Left lung (tissue), 10 donors: Measurements from ENCODE around the gene ANK3. TPM values are rescaled to one million over a fixed set of nuclear protein-coding genes. Genes with fewer than 3 reads are reported as not detected.
A peak's percentile ranks its signal among the peaks of the same experiment; 100 is the strongest.

Experiments used
- ATAC-seq: fragments of 200-7000 bp; cut with Tn5 transposase; one replicate; pipeline ENCODE4 v1.9.1; 2020; ENCODE audit warnings: moderate library complexity
- DNase-seq, 4 donors: peaks; one replicate each; pipeline ENCODE4 v3.0.0-alpha.2; 2013 to 2020
- H3K27ac ChIP-seq, 2 donors: fragments of 200-600 bp; sonication (generic) in 1 of 2; one replicate each; pipeline versions ENCODE4 v1.5.0 to v1.8.0; 2020 to 2021
- H3K27me3 ChIP-seq, 2 donors: fragments of 200-600 bp; sonication (generic) in 1 of 2; one replicate each; pipeline versions ENCODE4 v1.5.0 to v1.8.0; 2020 to 2021
- H3K36me3 ChIP-seq, 2 donors: fragments of 200-600 bp; sonication (generic) in 1 of 2; one replicate each; pipeline versions ENCODE4 v1.5.0 to v1.8.0; 2020 to 2021
- H3K4me1 ChIP-seq, 2 donors: fragments of 200-600 bp; one replicate each; pipeline ENCODE4 v1.8.0; 2021
- H3K4me3 ChIP-seq, 2 donors: fragments of 200-600 bp; sonication (generic) in 1 of 2; one replicate each; pipeline versions ENCODE4 v1.5.0 to v1.8.0; 2020 to 2021; ENCODE audit warnings: mild to moderate bottlenecking in 1 of 2
- H3K9me3 ChIP-seq, 2 donors: fragments of 200-600 bp; sonication (generic) in 1 of 2; one replicate each; pipeline versions ENCODE4 v1.5.0 to v1.8.0; 2020 to 2021
- intact Hi-C, 2 donors: fragments of 100-400 bp; cut with DNase I; formaldehyde crosslinking; loops; one replicate each; pipeline versions ENCODE4 v1.11.2 to v1.14.2; 2022
- polyA plus RNA-seq, 6 donors: library from polyadenylated mRNA; unstranded; fragments of 120-200 nt; gene quantifications; one replicate each; pipeline ENCODE4 v1.2.1, GENCODE V29; 2013; ENCODE audit not compliant: insufficient read length in 6 of 6
- total RNA-seq, 2 donors: library from RNA; stranded (reverse); fragmentation: NEBNext Ultra II Directional; extraction: Animal tissue kit (Norgen Biotek cat#: 25700); gene quantifications; one replicate each; pipeline ENCODE4 v1.2.1, GENCODE V29; 2021
- TF ChIP-seq, protein P1 (sequence below), 2 donors: fragments of 200-600 bp; sonication (generic) in 1 of 2; IDR thresholded peaks; one replicate each; pipeline versions ENCODE4 v1.5.0 to v1.8.0; 2021; ENCODE audit warnings: antibody characterized with exemption in 2 of 2
- donor health status: DM: no; HTN: yes; CAD: no.
- donor health status: DM: no; HTN: no; CAD: no.

The ANK3 gene
- total and polyA plus RNA-seq, 8 donors: 22.1 to 74.1 (median 35.1) TPM

DNA sequence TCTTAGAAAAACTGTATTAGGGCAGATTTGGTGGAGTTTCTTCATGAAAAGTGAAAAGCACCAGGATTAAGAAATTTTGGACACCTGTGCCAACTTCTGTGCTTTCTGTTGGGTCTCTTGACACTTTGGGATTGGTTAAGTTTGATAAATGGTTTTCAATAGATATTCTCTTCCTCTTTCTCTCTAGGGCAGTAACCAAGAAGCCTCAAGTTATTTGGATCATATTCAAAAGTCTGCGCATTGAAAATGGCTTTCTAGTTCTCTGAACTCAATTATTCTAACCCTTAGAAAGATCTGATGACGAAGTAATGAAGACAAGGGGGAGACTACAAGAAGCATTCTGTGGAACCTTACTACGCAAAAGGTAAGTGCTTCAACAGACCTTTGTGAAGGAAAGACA lies 339.3 kb downstream of the ANK3 start:
- intact Hi-C loops: no loop called here
- no peak for ATAC-seq
- Histone ChIP-seq H3K36me3 (no peaks in the 10 kb centered on the region), H3K4me3 (no peak overlapping the region), H3K27ac (no peak overlapping the region), H3K9me3 (no peaks in the 10 kb centered on the region), H3K4me1 (no peaks in the 10 kb centered on the region), H3K27me3 (no peaks in the 10 kb centered on the region)
- no peak for DNase-seq
- TF ChIP-seq, protein P1, sequence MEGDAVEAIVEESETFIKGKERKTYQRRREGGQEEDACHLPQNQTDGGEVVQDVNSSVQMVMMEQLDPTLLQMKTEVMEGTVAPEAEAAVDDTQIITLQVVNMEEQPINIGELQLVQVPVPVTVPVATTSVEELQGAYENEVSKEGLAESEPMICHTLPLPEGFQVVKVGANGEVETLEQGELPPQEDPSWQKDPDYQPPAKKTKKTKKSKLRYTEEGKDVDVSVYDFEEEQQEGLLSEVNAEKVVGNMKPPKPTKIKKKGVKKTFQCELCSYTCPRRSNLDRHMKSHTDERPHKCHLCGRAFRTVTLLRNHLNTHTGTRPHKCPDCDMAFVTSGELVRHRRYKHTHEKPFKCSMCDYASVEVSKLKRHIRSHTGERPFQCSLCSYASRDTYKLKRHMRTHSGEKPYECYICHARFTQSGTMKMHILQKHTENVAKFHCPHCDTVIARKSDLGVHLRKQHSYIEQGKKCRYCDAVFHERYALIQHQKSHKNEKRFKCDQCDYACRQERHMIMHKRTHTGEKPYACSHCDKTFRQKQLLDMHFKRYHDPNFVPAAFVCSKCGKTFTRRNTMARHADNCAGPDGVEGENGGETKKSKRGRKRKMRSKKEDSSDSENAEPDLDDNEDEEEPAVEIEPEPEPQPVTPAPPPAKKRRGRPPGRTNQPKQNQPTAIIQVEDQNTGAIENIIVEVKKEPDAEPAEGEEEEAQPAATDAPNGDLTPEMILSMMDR (IDR thresholded peaks at IDR 0.05): no peak

DNA sequence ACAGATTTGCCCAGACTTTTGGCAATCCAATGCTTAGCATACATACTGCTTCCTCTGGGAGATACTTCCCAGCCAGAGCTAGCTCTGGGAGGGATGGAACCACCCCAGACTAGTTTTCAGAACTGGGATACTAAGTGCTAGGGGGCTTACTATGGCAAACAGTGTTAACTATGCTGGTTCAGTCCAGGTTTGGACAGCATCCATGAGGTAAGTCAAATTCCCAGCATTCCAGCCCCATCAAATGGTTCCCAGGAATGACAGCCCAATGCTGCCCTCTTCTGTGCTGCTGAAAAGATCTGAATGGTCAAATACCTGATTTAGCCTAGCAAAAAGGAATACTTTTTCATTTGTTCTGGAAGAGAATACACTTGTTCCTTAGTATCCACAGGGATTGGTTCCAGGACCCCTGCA lies 341.6 kb downstream of the ANK3 start:
- Histone ChIP-seq H3K4me3 (no peak overlapping the region), H3K27me3 (no peaks in the 10 kb centered on the region), H3K9me3 (no peaks in the 10 kb centered on the region), H3K4me1 (peaks cover 8 to 10% of the 10 kb centered on the region in 2 donors), H3K36me3 (no peaks in the 10 kb centered on the region), H3K27ac (no peak overlapping the region)
- DNase-seq (no peak), ATAC-seq (peak; percentile 69)
- intact Hi-C loops: no loop called here
- TF ChIP-seq, protein P1 (IDR thresholded peaks at IDR 0.05): no peak

DNA sequence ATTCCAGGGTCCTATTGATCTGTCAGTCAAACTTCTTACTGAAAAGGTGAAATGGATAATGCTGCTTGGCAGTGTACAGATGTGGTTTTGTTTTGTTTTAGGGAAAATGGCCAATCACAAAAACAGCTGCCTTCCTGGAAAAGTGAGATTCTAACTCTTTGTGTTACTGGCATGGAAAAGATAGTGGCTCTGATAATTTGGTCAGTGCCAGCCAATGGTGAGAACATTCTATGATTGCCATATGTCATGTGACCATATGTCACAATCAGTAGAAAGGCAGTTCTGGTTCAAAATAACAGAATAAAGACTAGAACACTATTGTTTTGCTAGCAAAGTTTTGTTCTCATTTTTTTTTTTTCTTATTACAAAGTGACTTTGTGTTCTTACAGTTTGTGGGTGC lies 344.1 kb downstream of the ANK3 start:
- H3K4me3 ChIP-seq: no peak overlapping the region
- no peaks in the 10 kb centered on the region for H3K9me3 ChIP-seq
- DNase-seq (no peak), ATAC-seq (no peak)
- H3K36me3 ChIP-seq: no peaks in the 10 kb centered on the region
- intact Hi-C loops: no loop called here
- no peak overlapping the region for H3K27ac ChIP-seq
- peaks cover 8 to 13% of the 10 kb centered on the region in 2 donors for H3K4me1 ChIP-seq
- TF ChIP-seq, protein P1 (IDR thresholded peaks at IDR 0.05): no peak
- H3K27me3 ChIP-seq: no peaks in the 10 kb centered on the region

DNA sequence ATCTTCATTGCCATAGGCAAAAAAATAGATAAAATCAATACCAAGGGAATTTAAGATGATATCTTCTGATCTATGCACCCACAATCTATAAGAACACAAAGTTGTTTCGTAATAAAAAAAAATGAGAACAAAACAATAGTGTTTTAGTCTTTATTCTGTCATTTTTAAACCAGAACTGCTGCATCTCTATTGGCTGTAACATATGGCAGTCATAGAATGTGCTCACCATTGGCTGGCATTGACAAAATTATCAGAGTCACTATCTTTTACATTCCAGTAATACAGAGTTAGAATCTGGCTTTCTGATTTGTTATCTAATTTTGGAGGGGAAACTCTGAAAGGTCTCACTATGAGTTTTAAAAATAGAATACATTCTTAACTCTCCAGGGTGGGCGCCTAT lies 344.7 kb downstream of the ANK3 start:
- no peak for DNase-seq

DNA sequence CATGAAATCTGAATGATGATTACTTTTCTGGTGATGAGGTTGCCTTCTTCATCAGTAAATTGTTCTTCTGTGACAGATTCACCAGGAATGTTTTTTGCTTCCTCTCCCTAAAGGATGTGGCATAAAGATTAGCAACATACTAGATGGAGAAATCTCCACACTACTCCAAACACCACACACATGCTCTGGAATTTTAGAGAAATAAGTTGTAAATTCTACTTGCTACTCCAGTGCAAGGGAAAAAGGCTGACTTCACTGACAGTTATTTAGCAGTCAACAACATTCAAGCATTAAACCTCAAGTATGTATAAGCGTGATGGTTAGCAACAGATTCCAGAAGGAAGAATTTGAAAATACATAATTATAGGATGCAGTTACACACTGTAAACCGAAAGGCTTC lies 345.4 kb downstream of the ANK3 start:
- no peaks in the 10 kb centered on the region for H3K36me3 ChIP-seq
- no peak for ATAC-seq
- no peaks in the 10 kb centered on the region for H3K9me3 ChIP-seq
- H3K4me1 ChIP-seq: peaks cover 8 to 21% of the 10 kb centered on the region in 2 donors
- TF ChIP-seq, protein P1 (IDR thresholded peaks at IDR 0.05): no peak
- no peaks in the 10 kb centered on the region for H3K27me3 ChIP-seq
- intact Hi-C loops: no loop called here
- H3K4me3 ChIP-seq: no peak overlapping the region
- H3K27ac ChIP-seq: peak overlapping the region in 1 of 2 donors; percentile 15
- DNase-seq: peak in 2 of 4 donors; percentile 55 to 80

More for the DNA sequence above, 344.7 kb downstream of the ANK3 start:
- TF ChIP-seq, protein P1 (IDR thresholded peaks at IDR 0.05): no peak
- H3K27me3 ChIP-seq: no peaks in the 10 kb centered on the region
- no peaks in the 10 kb centered on the region for H3K9me3 ChIP-seq
- H3K4me3 ChIP-seq: no peak overlapping the region
- H3K27ac ChIP-seq: no peak overlapping the region
- H3K4me1 ChIP-seq: peaks cover 8 to 17% of the 10 kb centered on the region in 2 donors
- intact Hi-C loops: no loop called here
- H3K36me3 ChIP-seq: no peaks in the 10 kb centered on the region
- ATAC-seq: no peak
